ENCODE data around the gene PAX5. TPM values are rescaled to one million over a fixed set of nuclear protein-coding genes. Genes with fewer than 3 reads are reported as not detected.

Gene PAX5
- total RNA-seq, 1 experiment from 2014 or later = 0.39 TPM

DNA sequence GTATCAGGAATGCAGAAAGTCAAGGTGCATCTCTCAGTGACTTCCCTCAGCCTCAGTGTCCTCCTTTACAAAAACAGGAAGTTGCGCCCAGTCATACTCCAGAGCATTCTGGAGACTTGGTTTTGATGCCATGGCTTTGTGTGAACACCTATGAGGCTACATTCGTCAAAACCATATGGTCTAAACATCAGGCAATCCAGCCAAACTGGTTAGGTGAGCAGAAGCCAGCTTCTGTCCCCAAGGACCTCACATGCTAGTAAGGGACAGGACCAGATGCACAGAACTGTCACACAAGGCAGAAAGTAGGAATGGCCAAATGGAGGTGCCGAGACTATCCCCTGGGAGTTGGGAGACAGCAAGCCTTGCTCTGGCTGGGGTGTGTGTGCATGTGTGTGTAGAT is 244.2 kb downstream of the PAX5 start:
- H3K27me3 Mint-ChIP-seq (ENCODE audit: low read depth) = peaks cover 22% of the 10 kb centered on the region
- Histone ChIP-seq H4K20me1 (ENCODE audit: control insufficient read depth, insufficient read depth, insufficient read length) (no peaks in the 10 kb centered on the region), H3K27me3 (ENCODE audit: insufficient read depth, low read length) (no peaks in the 10 kb centered on the region), H3K79me1 (ENCODE audit: insufficient read depth, low read depth, low read length, poor library complexity, severe bottlenecking) (no peaks in the 10 kb centered on the region), H4K5ac (ENCODE audit: insufficient read length, low read depth, low read length) (no peak overlapping the region), H3K23ac (ENCODE audit: insufficient read length, low read depth, low read length) (no peak overlapping the region), H3K9me3 (ENCODE audit: control insufficient read depth, low read depth, low read length) (no peaks in the 10 kb centered on the region), H3K23me2 (ENCODE audit: insufficient read length, low read depth, low read length, poor library complexity, severe bottlenecking) (no peaks in the 10 kb centered on the region), H4K8ac (replicated peaks; ENCODE audit: insufficient read length, low read depth, low read length) (no peak overlapping the region), H2AK5ac (ENCODE audit: insufficient read length, low read length) (no peak overlapping the region), H2BK120ac (ENCODE audit: low read depth, low read length, poor library complexity, severe bottlenecking) (no peak overlapping the region), H3T11ph (ENCODE audit: low read length) (no peak overlapping the region), H3K4ac (ENCODE audit: low read depth, low read length) (no peak overlapping the region), H2BK12ac (ENCODE audit: insufficient read length, low read depth, low read length) (no peak overlapping the region), H3K4me1 (ENCODE audit: insufficient read depth, low read length) (no peaks in the 10 kb centered on the region), H2BK20ac (ENCODE audit: low read depth, low read length, poor library complexity, severe bottlenecking) (no peak overlapping the region), H3K79me2 (ENCODE audit: insufficient read depth, low read length) (no peaks in the 10 kb centered on the region), H3K27ac (ENCODE audit: insufficient read length, low read depth, low read length) (no peak overlapping the region), H3K4me2 (ENCODE audit: insufficient read depth, insufficient read length, low read length) (no peak overlapping the region), H2BK15ac (ENCODE audit: low read depth, low read length) (no peak overlapping the region), H2BK5ac (ENCODE audit: insufficient read length, low read length) (no peak overlapping the region), H3K18ac (ENCODE audit: insufficient read length, low read depth, low read length) (no peak overlapping the region), H2AFZ (ENCODE audit: low read length) (no peak overlapping the region), H3K9ac (ENCODE audit: extremely low read depth, insufficient read length, low read length) (no peak overlapping the region), H3K14ac (ENCODE audit: insufficient read depth, low read length) (no peak overlapping the region), H4K91ac (ENCODE audit: insufficient read length, low read depth, low read length) (no peak overlapping the region), H3K56ac (ENCODE audit: insufficient read length, low read depth, low read length) (no peak overlapping the region)
- peaks cover 5 to 9% of the 10 kb centered on the region in 2 experiments for H3K9me3 Mint-ChIP-seq
- TF ChIP-seq, protein P1, sequence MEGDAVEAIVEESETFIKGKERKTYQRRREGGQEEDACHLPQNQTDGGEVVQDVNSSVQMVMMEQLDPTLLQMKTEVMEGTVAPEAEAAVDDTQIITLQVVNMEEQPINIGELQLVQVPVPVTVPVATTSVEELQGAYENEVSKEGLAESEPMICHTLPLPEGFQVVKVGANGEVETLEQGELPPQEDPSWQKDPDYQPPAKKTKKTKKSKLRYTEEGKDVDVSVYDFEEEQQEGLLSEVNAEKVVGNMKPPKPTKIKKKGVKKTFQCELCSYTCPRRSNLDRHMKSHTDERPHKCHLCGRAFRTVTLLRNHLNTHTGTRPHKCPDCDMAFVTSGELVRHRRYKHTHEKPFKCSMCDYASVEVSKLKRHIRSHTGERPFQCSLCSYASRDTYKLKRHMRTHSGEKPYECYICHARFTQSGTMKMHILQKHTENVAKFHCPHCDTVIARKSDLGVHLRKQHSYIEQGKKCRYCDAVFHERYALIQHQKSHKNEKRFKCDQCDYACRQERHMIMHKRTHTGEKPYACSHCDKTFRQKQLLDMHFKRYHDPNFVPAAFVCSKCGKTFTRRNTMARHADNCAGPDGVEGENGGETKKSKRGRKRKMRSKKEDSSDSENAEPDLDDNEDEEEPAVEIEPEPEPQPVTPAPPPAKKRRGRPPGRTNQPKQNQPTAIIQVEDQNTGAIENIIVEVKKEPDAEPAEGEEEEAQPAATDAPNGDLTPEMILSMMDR (conservative IDR thresholded peaks at IDR 0.05) = no peak
- DNase-seq = no peak
- no peak overlapping the region; a peak in 1 of 7 replicates for H3K27ac Mint-ChIP-seq
- peaks cover 2 to 5% (median 4%) of the 10 kb centered on the region in 3 experiments; a peak in 4 of 7 replicates for H3K36me3 Mint-ChIP-seq (ENCODE audit: insufficient read depth in 1 of 3, low read depth in 3 of 3)
- no CpG with 5 or more reads among the region's 3 CpGs for WGBS (ENCODE audit: extremely low coverage, insufficient read length, low lambda C conversion rate)
- peaks cover 5 to 7% of the 10 kb centered on the region in 2 experiments for H3K4me1 Mint-ChIP-seq
- H3K4me3 Mint-ChIP-seq = no peak overlapping the region
